Measurements from ENCODE around the gene CLCN5. TPM values are rescaled to one million over a fixed set of nuclear protein-coding genes. Genes with fewer than 3 reads are reported as not detected.

Gene CLCN5
- total RNA-seq, 1 experiment from 2014 or later: 4.9 TPM

- no peaks in the 10 kb centered on the region for H3K4me1 Mint-ChIP-seq (ENCODE audit: insufficient read depth, unreplicated experiment)
- intact Hi-C loops (cut with micrococcal nuclease): no loop called here
- peaks cover 5% of the 10 kb centered on the region for H3K36me3 Mint-ChIP-seq (ENCODE audit: insufficient read depth, unreplicated experiment)
- ChIA-PET POLR2A (no interaction called here), CTCF (no interaction called here)
- H3K9me3 Mint-ChIP-seq (ENCODE audit: unreplicated experiment): no peaks in the 10 kb centered on the region
- BruUV-seq (replicated peaks): no TSS peak
- H3K4me3 Mint-ChIP-seq (ENCODE audit: unreplicated experiment): no peak overlapping the region
- DNase-seq (ENCODE audit: unreplicated experiment): no peak
- H3K27me3 Mint-ChIP-seq (ENCODE audit: insufficient read depth, unreplicated experiment): peaks cover 29% of the 10 kb centered on the region
- no peak overlapping the region for H3K27ac Mint-ChIP-seq (ENCODE audit: low read depth, unreplicated experiment)
- TF ChIP-seq, protein P1, sequence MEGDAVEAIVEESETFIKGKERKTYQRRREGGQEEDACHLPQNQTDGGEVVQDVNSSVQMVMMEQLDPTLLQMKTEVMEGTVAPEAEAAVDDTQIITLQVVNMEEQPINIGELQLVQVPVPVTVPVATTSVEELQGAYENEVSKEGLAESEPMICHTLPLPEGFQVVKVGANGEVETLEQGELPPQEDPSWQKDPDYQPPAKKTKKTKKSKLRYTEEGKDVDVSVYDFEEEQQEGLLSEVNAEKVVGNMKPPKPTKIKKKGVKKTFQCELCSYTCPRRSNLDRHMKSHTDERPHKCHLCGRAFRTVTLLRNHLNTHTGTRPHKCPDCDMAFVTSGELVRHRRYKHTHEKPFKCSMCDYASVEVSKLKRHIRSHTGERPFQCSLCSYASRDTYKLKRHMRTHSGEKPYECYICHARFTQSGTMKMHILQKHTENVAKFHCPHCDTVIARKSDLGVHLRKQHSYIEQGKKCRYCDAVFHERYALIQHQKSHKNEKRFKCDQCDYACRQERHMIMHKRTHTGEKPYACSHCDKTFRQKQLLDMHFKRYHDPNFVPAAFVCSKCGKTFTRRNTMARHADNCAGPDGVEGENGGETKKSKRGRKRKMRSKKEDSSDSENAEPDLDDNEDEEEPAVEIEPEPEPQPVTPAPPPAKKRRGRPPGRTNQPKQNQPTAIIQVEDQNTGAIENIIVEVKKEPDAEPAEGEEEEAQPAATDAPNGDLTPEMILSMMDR (IDR thresholded peaks at IDR 0.05; ENCODE audit: unreplicated experiment): no peak
Observed at GRCh38 chrX:50093625-50094024, 171.2 kb downstream of the CLCN5 start.

GRCh38 chrX:50097071-50097470 is 174.7 kb downstream of the CLCN5 start:
- TF ChIP-seq, protein P1 (IDR thresholded peaks at IDR 0.05; ENCODE audit: unreplicated experiment): no peak

GRCh38 chrX:50098241-50098640 is 175.8 kb downstream of the CLCN5 start:
- H3K36me3 Mint-ChIP-seq (ENCODE audit: insufficient read depth, unreplicated experiment): no peaks in the 10 kb centered on the region
- ChIA-PET CTCF (interaction anchor here (0.6 to 4.7 kb wide), 4 partner anchors 467 to 589 kb away, joined by 3 to 36 read pairs (median 4); no protein-coding TSS in a partner anchor), POLR2A (no interaction called here)
- no peak for DNase-seq (ENCODE audit: unreplicated experiment)
- no peak overlapping the region for H3K4me3 Mint-ChIP-seq (ENCODE audit: unreplicated experiment)
- intact Hi-C loops (cut with micrococcal nuclease): no loop called here
- no peaks in the 10 kb centered on the region for H3K4me1 Mint-ChIP-seq (ENCODE audit: insufficient read depth, unreplicated experiment)
- peaks cover 36% of the 10 kb centered on the region for H3K27me3 Mint-ChIP-seq (ENCODE audit: insufficient read depth, unreplicated experiment)
- no peaks in the 10 kb centered on the region for H3K9me3 Mint-ChIP-seq (ENCODE audit: unreplicated experiment)
- H3K27ac Mint-ChIP-seq (ENCODE audit: low read depth, unreplicated experiment): no peak overlapping the region
- TF ChIP-seq, protein P1 (IDR thresholded peaks at IDR 0.05; ENCODE audit: unreplicated experiment): no peak
- no TSS peak for BruUV-seq (replicated peaks)

More at GRCh38 chrX:50097071-50097470, 174.7 kb downstream of the CLCN5 start:
- H3K4me1 Mint-ChIP-seq (ENCODE audit: insufficient read depth, unreplicated experiment): no peaks in the 10 kb centered on the region
- CTCF ChIA-PET: no interaction called here
- no peak overlapping the region for H3K4me3 Mint-ChIP-seq (ENCODE audit: unreplicated experiment)
- H3K36me3 Mint-ChIP-seq (ENCODE audit: insufficient read depth, unreplicated experiment): no peaks in the 10 kb centered on the region
- no peaks in the 10 kb centered on the region for H3K9me3 Mint-ChIP-seq (ENCODE audit: unreplicated experiment)
- DNase-seq (ENCODE audit: unreplicated experiment): no peak
- POLR2A ChIA-PET: no interaction called here
- intact Hi-C loops (cut with micrococcal nuclease): no loop called here
- H3K27me3 Mint-ChIP-seq (ENCODE audit: insufficient read depth, unreplicated experiment): peaks cover 28% of the 10 kb centered on the region
- BruUV-seq (replicated peaks): no TSS peak
- H3K27ac Mint-ChIP-seq (ENCODE audit: low read depth, unreplicated experiment): no peak overlapping the region

GRCh38 chrX:50098749-50099148 is 176.4 kb downstream of the CLCN5 start:
- no peaks in the 10 kb centered on the region for H3K36me3 Mint-ChIP-seq (ENCODE audit: insufficient read depth, unreplicated experiment)
- H3K27ac Mint-ChIP-seq (ENCODE audit: low read depth, unreplicated experiment): no peak overlapping the region
- CTCF ChIA-PET: interaction anchor here (0.6 to 4.7 kb wide), 8 partner anchors 12 to 1337 kb away, joined by 3 to 36 read pairs (median 4); no protein-coding TSS in a partner anchor
- peaks cover 41% of the 10 kb centered on the region for H3K27me3 Mint-ChIP-seq (ENCODE audit: insufficient read depth, unreplicated experiment)
- H3K9me3 Mint-ChIP-seq (ENCODE audit: unreplicated experiment): no peaks in the 10 kb centered on the region
- H3K4me3 Mint-ChIP-seq (ENCODE audit: unreplicated experiment): no peak overlapping the region
- POLR2A ChIA-PET: interaction anchor here (0.5 kb wide), 1 partner anchor 19 kb away, joined by 3 read pairs; no protein-coding TSS in a partner anchor
- TF ChIP-seq, protein P1 (IDR thresholded peaks at IDR 0.05; ENCODE audit: unreplicated experiment): no peak
- intact Hi-C loops (cut with micrococcal nuclease): no loop called here
- H3K4me1 Mint-ChIP-seq (ENCODE audit: insufficient read depth, unreplicated experiment): no peaks in the 10 kb centered on the region
- no TSS peak for BruUV-seq (replicated peaks)
- no peak for DNase-seq (ENCODE audit: unreplicated experiment)

Measured in MCF 10A (cell line).